GM12872 (cell line): Measurements from ENCODE around the gene PGGHG.

Source experiments
- CTCF ChIP-seq: IDR thresholded peaks from 3 replicates; pipeline ENCODE4 v1.5.1; 2011; ENCODE audit warnings: low read depth, mild to moderate bottlenecking, low read length, moderate library complexity; ENCODE audit not compliant: insufficient read depth

PGGHG gene

GRCh38 chr11:279040-279965, 9.6 kb upstream of the PGGHG start:
- no peak for TF ChIP-seq CTCF

- TF ChIP-seq CTCF: no peak
Observed at GRCh38 chr11:279966-280705, 8.8 kb upstream of the PGGHG start.

DNA sequence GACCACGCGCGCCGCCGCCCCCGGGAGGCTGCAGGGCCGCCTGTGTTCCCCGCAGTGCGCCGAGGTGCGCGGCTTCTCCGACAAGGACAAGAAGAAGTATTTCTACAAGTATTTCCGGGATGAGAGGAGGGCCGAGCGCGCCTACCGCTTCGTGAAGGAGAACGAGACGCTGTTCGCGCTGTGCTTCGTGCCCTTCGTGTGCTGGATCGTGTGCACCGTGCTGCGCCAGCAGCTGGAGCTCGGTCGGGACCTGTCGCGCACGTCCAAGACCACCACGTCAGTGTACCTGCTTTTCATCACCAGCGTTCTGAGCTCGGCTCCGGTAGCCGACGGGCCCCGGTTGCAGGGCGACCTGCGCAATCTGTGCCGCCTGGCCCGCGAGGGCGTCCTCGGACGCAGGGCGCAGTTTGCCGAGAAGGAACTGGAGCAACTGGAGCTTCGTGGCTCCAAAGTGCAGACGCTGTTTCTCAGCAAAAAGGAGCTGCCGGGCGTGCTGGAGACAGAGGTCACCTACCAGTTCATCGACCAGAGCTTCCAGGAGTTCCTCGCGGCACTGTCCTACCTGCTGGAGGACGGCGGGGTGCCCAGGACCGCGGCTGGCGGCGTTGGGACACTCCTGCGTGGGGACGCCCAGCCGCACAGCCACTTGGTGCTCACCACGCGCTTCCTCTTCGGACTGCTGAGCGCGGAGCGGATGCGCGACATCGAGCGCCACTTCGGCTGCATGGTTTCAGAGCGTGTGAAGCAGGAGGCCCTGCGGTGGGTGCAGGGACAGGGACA, 8.0 kb upstream of the PGGHG start:
- no peak for TF ChIP-seq CTCF

DNA sequence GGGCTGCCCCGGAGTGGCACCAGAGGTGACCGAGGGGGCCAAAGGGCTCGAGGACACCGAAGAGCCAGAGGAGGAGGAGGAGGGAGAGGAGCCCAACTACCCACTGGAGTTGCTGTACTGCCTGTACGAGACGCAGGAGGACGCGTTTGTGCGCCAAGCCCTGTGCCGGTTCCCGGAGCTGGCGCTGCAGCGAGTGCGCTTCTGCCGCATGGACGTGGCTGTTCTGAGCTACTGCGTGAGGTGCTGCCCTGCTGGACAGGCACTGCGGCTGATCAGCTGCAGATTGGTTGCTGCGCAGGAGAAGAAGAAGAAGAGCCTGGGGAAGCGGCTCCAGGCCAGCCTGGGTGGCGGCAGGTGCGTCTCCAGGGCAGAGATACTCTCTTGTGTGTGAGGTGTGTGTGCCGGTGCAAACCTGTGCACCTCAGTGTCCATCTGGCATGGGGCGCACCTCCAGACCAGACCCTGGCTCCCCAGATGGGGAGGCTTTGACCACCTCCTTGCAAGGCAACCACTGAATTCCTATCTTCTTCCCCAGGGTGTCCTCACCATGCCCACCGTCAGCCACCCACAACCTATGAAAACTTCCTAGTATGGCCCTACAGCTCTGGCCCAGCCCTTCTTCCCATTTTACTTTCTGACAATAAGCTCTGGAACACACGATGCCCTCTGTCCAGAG, 7.3 kb upstream of the PGGHG start:
- TF ChIP-seq CTCF: no peak

GRCh38 chr11:282171-282570, 6.8 kb upstream of the PGGHG start:
- no peak for TF ChIP-seq CTCF

- TF ChIP-seq CTCF: no peak
Observed at GRCh38 chr11:282630-283360, 6.1 kb upstream of the PGGHG start.
